Activated B cell treated with CpG ODN at 0.5 μM for 24 hours (primary cell): ENCODE measurements around the gene ZDHHC1. TPM values are rescaled to one million over a fixed set of nuclear protein-coding genes. Genes with fewer than 3 reads are reported as not detected.

ENCODE experiments used
- ATAC-seq: fragments of 200-7000 bp; cut with Tn5 transposase; one replicate; pipeline ENCODE4 v1.10.0; 2021; ENCODE audit warnings: low read depth, mild to moderate bottlenecking, moderate library complexity
- CTCF ChIA-PET: fragments of 350-600 bp; sonication (Branson Sonifier 250); formaldehyde crosslinking; loops from one replicate; lab custom pipeline; 2021; ENCODE audit warnings: antibody characterized with exemption; lab: Charles Lee
- POLR2A ChIA-PET: fragments of 350-600 bp; sonication (Branson Sonifier 250); formaldehyde crosslinking; loops from one replicate; lab custom pipeline; 2021; ENCODE audit warnings: antibody characterized with exemption; lab: Charles Lee
- DNase-seq: peaks from one replicate; pipeline ENCODE4 v3.0.0; 2022
- H3K27ac Mint-ChIP-seq: one replicate; pipeline ENCODE4 v1.8.0; 2020; ENCODE audit warnings: mixed read lengths
- H3K27me3 Mint-ChIP-seq: one replicate; pipeline ENCODE4 v1.8.0; 2021; ENCODE audit warnings: mixed read lengths
- H3K36me3 Mint-ChIP-seq: one replicate; pipeline ENCODE4 v1.8.0; 2021; ENCODE audit warnings: low read depth, mixed read lengths
- H3K4me1 Mint-ChIP-seq: one replicate; pipeline ENCODE4 v1.8.0; 2021; ENCODE audit warnings: mixed read lengths
- H3K4me3 Mint-ChIP-seq: one replicate; pipeline ENCODE4 v1.8.0; 2020; ENCODE audit warnings: mild to moderate bottlenecking, mixed read lengths
- H3K9me3 Mint-ChIP-seq: one replicate; pipeline ENCODE4 v1.8.0; 2020; ENCODE audit warnings: mixed read lengths
- CTCF ChIP-seq: fragments of 200-600 bp; IDR thresholded peaks from one replicate; pipeline ENCODE4 v1.8.0; 2022; ENCODE audit warnings: antibody characterized with exemption, mild to moderate bottlenecking
- intact Hi-C: fragments of 100-400 bp; cut with micrococcal nuclease; formaldehyde crosslinking; loops from one replicate; pipeline ENCODE4 v1.15.1; 2024
- total RNA-seq: library from RNA; stranded (reverse); gene quantifications from 2 replicates; pipeline ENCODE4 v1.2.3, GENCODE V29; 2022

ZDHHC1 gene
- total RNA-seq, result 2.8 and 3.8 TPM in 2 replicates

DNA sequence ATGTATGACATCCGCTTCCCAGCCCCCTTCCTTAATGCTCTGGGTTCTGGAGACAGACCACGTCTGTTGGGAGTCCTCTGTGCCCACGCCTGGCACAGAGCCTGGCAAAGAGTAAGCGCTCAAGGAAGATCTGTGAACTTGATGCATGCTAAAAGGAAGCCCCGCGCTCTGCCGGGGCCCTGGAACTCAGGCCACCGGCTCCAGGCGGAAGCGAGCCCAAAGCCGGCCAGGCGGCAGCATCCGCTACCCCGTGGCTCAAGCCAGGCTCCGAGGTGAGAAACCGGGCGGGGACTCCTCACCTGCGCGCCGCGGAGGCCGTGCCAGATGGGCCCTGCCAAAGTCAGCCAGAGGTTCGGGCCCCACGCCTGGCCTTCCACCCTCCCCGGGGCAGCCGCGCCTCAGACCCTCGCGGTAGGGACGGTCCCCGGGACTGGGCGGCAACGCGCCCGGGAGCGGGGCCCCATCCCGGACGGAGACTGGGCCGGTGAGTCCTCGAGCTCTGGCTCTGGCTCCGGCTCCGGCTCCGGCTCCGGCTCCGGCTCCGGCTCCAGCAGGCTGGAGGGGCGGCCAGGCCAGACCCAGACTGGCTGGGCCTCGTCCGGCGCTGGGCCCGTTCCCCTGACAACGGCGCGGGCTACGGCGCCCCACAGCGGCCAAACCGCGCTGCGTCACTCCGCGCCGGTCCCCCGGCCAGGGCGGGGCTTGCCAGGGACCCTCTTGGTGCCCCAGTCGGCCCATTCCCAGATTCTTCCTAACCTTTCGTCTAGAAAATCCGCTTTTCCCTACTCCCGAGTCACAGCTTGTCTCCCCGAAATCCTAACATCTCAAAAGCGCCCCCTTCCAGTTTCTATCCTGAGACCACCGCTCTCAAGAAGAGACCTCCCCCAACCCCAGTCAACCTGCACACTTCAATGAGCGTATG lies at the start of gene ZDHHC1:
ZDHHC1 (minus strand) TSS at position 606 of the 922 bp plus-strand sequence. CDS start 8,702 bp downstream, outside the sequence.
- H3K4me3 Mint-ChIP-seq, result peak within 1 kb of the TSS; percentile 85
- peaks cover 8% of the 10 kb centered on the region for H3K4me1 Mint-ChIP-seq
- H3K9me3 Mint-ChIP-seq, result no peaks in the 10 kb centered on the region
- peaks cover 10% of the 10 kb centered on the region for H3K27me3 Mint-ChIP-seq
- peak within 1 kb of the TSS; percentile 59 for H3K27ac Mint-ChIP-seq
- ATAC-seq, result peak; percentile 97
- ChIA-PET CTCF (interaction anchor here (0.9 to 2.1 kb wide), 4 partner anchors 9 to 156 kb away, joined by 3 to 5 read pairs (median 3); no protein-coding TSS in a partner anchor), POLR2A (no interaction called here)
- intact Hi-C loops, result loop anchor here (5.0 kb wide), 2 partner anchors 69 to 439 kb away; no protein-coding TSS in a partner anchor
- peak; percentile 73 for DNase-seq
- no peaks in the 10 kb centered on the region for H3K36me3 Mint-ChIP-seq
- no peak for TF ChIP-seq CTCF

GRCh38 chr16:67464565-67464964 lies 48.3 kb upstream of the ZDHHC1 start:
- ChIA-PET CTCF (interaction anchor here (1.2 to 6.9 kb wide), 3 partner anchors 14 to 204 kb away, joined by 3 to 63 read pairs (median 3); no protein-coding TSS in a partner anchor), POLR2A (interaction anchor here (0.5 to 1.9 kb wide), 2 partner anchors 16 to 149 kb away, joined by 3 to 9 read pairs; partner anchors contain the start of gene ATP6V0D1)
- peaks cover 20% of the 10 kb centered on the region for H3K36me3 Mint-ChIP-seq
- no peak for TF ChIP-seq CTCF
- H3K27ac Mint-ChIP-seq, result no peak overlapping the region
- no peaks in the 10 kb centered on the region for H3K9me3 Mint-ChIP-seq
- ATAC-seq (no peak), DNase-seq (no peak)
- peaks cover 39% of the 10 kb centered on the region for H3K4me1 Mint-ChIP-seq
- no peaks in the 10 kb centered on the region for H3K27me3 Mint-ChIP-seq
- intact Hi-C loops, result loop anchor here (2.0 kb wide), 1 partner anchor 510 kb away; no protein-coding TSS in a partner anchor
- no peak overlapping the region for H3K4me3 Mint-ChIP-seq

DNA sequence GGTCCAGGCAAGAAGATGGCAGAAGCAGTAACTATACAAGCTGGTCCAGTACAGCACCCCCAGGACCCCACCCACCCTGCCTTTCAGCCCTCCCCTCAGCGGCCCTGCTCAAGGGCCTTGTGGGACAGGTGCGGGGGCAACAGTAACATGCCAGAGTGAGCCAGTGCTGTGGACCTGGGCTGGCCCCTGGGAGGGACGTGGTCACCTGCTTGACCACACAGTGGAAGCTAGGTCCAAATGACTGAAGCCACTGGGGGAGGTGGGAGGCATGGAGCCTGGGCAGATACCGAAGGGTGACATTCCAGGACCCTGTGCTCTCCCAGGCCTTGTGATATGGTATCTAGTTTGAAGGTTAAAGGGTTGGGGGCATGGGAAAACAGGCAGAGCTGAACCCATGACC lies 47.4 kb upstream of the ZDHHC1 start:
- no peak for DNase-seq
- peaks cover 24% of the 10 kb centered on the region for H3K36me3 Mint-ChIP-seq
- no peak overlapping the region for H3K27ac Mint-ChIP-seq
- no peaks in the 10 kb centered on the region for H3K9me3 Mint-ChIP-seq
- H3K4me1 Mint-ChIP-seq, result peaks cover 38% of the 10 kb centered on the region
- no peaks in the 10 kb centered on the region for H3K27me3 Mint-ChIP-seq
- no peak for TF ChIP-seq CTCF
- no peak for ATAC-seq
- ChIA-PET CTCF (interaction anchor here (1.2 to 6.9 kb wide), 2 partner anchors 36 to 203 kb away, joined by 3 to 63 read pairs; no protein-coding TSS in a partner anchor), POLR2A (interaction anchor here (0.7 kb wide), 1 partner anchor 106 kb away, joined by 3 read pairs; no protein-coding TSS in a partner anchor)
- no peak overlapping the region for H3K4me3 Mint-ChIP-seq
- intact Hi-C loops, result loop anchor here (2.0 kb wide), 1 partner anchor 509 kb away; no protein-coding TSS in a partner anchor

DNA sequence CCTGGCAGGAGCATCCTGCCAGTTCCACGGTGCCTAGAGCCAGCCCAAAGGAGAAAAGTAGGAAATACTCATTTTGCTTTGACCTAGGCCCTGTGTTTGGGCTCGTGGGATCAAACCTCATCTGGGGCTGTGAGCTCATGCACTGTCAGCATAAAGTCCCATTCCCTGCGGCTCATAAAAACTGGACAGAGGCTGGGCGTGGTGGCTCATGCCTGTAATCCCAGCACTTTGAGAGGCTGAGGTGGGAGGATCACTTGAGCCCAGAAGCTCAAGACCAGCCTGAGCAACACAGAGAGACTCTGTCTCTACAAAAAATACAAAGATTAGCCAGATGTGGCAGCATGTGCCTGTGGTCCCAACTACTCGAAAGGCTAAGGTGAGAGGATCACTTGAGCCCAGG lies 46.8 kb upstream of the ZDHHC1 start:
- H3K27me3 Mint-ChIP-seq, result no peaks in the 10 kb centered on the region
- H3K27ac Mint-ChIP-seq, result no peak overlapping the region
- DNase-seq, result no peak
- intact Hi-C loops, result no loop called here
- peaks cover 34% of the 10 kb centered on the region for H3K4me1 Mint-ChIP-seq
- H3K4me3 Mint-ChIP-seq, result no peak overlapping the region
- ChIA-PET POLR2A (no interaction called here), CTCF (interaction anchor here (6.9 kb wide), 1 partner anchor 35 kb away, joined by 63 read pairs; no protein-coding TSS in a partner anchor)
- no peak for TF ChIP-seq CTCF
- peaks cover 26% of the 10 kb centered on the region for H3K36me3 Mint-ChIP-seq
- H3K9me3 Mint-ChIP-seq, result no peaks in the 10 kb centered on the region
- ATAC-seq, result no peak

- H3K4me3 Mint-ChIP-seq, result no peak overlapping the region
- ChIA-PET CTCF (no interaction called here), POLR2A (interaction anchor here (0.6 kb wide), 2 partner anchors 9 to 557 kb away, joined by 4 read pairs; no protein-coding TSS in a partner anchor)
- no peak for TF ChIP-seq CTCF
- H3K27me3 Mint-ChIP-seq, result no peaks in the 10 kb centered on the region
- H3K27ac Mint-ChIP-seq, result no peak overlapping the region
- DNase-seq (no peak), ATAC-seq (no peak)
- H3K9me3 Mint-ChIP-seq, result no peaks in the 10 kb centered on the region
- intact Hi-C loops, result no loop called here
- peaks cover 26% of the 10 kb centered on the region for H3K36me3 Mint-ChIP-seq
- peaks cover 27% of the 10 kb centered on the region for H3K4me1 Mint-ChIP-seq
Observed at GRCh38 chr16:67462279-67462655, 46.0 kb upstream of the ZDHHC1 start.
